SK-N-MC (cell line): ENCODE results near the gene PAX5.

Source experiments
- FOXP2 ChIP-seq: optimal IDR thresholded peaks from 2 replicates; pipeline ENCODE3; 2011; ENCODE audit warnings: mild to moderate bottlenecking, moderate library complexity; ENCODE audit not compliant: insufficient read depth; ENCODE audit errors: extremely low read length, control extremely low read depth
- POLR2AphosphoS5 ChIP-seq: IDR thresholded peaks from 2 replicates; pipeline ENCODE4 v1.6.1; 2012; ENCODE audit warnings: mild to moderate bottlenecking, low read depth, low read length, borderline replicate concordance

- no peak for TF ChIP-seq POLR2AphosphoS5
- no peak for TF ChIP-seq FOXP2
Observed at GRCh38 chr9:36788534-36788933, 245.5 kb downstream of the PAX5 start.
